GM21723 (cell line): ENCODE results near the gene PPHLN1.
"Not testable (repeated sequence)": the region's sequence is repeated elsewhere in the genome, so short reads cannot be mapped to it uniquely, and the experiment has no call there.

ENCODE experiments used
- ATAC-seq: cut with Tn5 transposase; IDR thresholded peaks from one replicate; pipeline ENCODE4 v1.9.1; 2021; ENCODE audit warnings: mild to moderate bottlenecking, moderate library complexity; ENCODE audit not compliant: unreplicated experiment

The PPHLN1 gene

GRCh38 chr12:42364692-42365091 lies 38.7 kb downstream of the PPHLN1 start:
- ATAC-seq, result no peak

GRCh38 chr12:42365486-42365885 lies 39.5 kb downstream of the PPHLN1 start:
- ATAC-seq, result no peak

GRCh38 chr12:42370013-42370412 lies 44.0 kb downstream of the PPHLN1 start:
- no peak for ATAC-seq

- peak; percentile 87 for ATAC-seq
Measured at GRCh38 chr12:42372154-42372791, 46.3 kb downstream of the PPHLN1 start.

- ATAC-seq, result no peak
Measured at GRCh38 chr12:42373669-42374068, 47.7 kb downstream of the PPHLN1 start.

- ATAC-seq, result no peak
Measured at GRCh38 chr12:42380733-42381132, 54.8 kb downstream of the PPHLN1 start.

GRCh38 chr12:42382013-42382696 lies 56.2 kb downstream of the PPHLN1 start:
- no peak for ATAC-seq

GRCh38 chr12:42385326-42385841 lies 59.4 kb downstream of the PPHLN1 start:
- no peak for ATAC-seq

- no peak for ATAC-seq
Measured at GRCh38 chr12:42386308-42386707, 60.3 kb downstream of the PPHLN1 start.

- ATAC-seq, result not testable (repeated sequence)
Measured at GRCh38 chr12:42388086-42388485, 62.1 kb downstream of the PPHLN1 start.

GRCh38 chr12:42394429-42394828 lies 68.5 kb downstream of the PPHLN1 start:
- no peak for ATAC-seq

- no peak for ATAC-seq
Measured at GRCh38 chr12:42396473-42397259, 70.7 kb downstream of the PPHLN1 start.

- no peak for ATAC-seq
Measured at GRCh38 chr12:42402821-42403411, 76.9 kb downstream of the PPHLN1 start.

GRCh38 chr12:42407306-42407705 lies 81.3 kb downstream of the PPHLN1 start:
- ATAC-seq, result no peak

GRCh38 chr12:42409471-42409870 lies 83.5 kb downstream of the PPHLN1 start:
- no peak for ATAC-seq

- ATAC-seq, result no peak
Measured at GRCh38 chr12:42410340-42410739, 84.4 kb downstream of the PPHLN1 start.

GRCh38 chr12:42420395-42420794 lies 94.4 kb downstream of the PPHLN1 start:
- ATAC-seq, result no peak

GRCh38 chr12:42421844-42422779 lies 96.1 kb downstream of the PPHLN1 start:
- peak; percentile 91 for ATAC-seq

GRCh38 chr12:42422785-42423184 lies 96.8 kb downstream of the PPHLN1 start:
- ATAC-seq, result no peak

- no peak for ATAC-seq
Measured at GRCh38 chr12:42426746-42427145, 100.8 kb downstream of the PPHLN1 start.
